Dermis microvascular lymphatic vessel endothelial cell (primary cell): ENCODE measurements around the gene PARVB. TPM values are rescaled to one million over a fixed set of nuclear protein-coding genes. Genes with fewer than 3 reads are reported as not detected.

Experiments
- DNase-seq, 2 donors: peaks; one replicate each; pipeline versions ENCODE4 v3.0.0 to v3.0.0-alpha.2; 2010; ENCODE audit warnings: low read depth in 2 of 2
- total RNA-seq: library from RNA; depleted of rRNA; stranded (reverse); fragments of >200 nt; gene quantifications from 2 replicates; pipeline ENCODE4 v1.2.1, GENCODE V29; 2014

PARVB gene
- total RNA-seq, 1 donor from 2014 or later = 39.2 TPM

DNA sequence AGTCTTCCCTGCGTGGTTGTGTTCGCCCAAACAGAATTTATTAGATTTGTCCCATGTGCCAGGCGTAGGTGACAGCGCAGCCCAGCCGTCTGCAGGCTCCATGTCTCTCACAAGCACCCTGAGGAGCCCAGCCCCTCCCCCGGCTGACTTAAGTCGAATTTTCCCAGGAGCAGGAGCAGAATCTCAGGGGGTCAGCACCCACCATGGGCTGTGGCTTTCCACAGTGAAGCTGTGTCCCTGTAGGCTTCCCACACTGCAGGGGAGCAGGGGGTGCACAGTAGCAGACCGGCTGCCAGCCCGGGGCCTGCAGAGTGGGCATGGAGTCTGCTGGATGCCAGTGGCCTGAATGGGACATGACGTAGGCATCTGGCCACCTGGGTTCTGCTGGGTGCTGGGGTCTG, 172.6 kb downstream of the PARVB start:
- DNase-seq = no peak

DNA sequence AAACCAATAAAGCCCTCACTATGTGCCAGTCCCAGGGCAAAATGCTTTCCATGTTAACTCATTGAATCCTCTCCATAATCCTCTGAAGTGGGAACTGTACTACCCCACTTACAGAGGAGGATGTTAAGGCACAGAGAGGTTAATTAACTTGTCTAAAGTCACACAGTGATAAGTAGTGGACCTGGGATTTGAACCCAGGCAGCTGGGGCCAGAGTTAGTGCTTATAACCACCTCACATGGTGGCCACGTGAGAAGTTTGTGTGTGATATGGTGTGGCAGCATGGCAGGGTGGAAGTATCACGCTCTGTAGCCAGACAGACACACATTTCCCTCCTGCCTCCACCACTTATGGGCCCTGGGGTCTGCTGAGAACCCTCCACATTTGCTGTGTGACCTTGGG, 173.2 kb downstream of the PARVB start:
- DNase-seq = no peak

DNA sequence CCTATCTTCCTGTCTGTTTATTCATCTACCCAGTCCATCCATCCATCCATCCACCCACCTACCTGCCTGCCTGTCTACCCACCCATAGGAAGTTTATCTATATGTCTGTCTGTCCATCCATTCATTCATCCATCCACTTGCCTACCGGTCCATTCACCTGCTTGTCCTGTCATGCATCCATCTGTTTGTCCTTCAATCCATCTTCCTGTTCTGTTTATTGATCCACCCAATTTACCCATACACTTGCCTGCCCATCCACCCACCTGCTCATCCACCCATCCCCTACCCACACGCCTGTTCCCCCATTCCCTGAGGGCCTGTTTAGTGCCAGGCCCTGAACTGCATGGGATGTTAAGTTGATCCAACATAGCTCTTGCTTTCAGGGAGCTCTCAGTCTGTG, 175.1 kb downstream of the PARVB start:
- DNase-seq = no peak

DNA sequence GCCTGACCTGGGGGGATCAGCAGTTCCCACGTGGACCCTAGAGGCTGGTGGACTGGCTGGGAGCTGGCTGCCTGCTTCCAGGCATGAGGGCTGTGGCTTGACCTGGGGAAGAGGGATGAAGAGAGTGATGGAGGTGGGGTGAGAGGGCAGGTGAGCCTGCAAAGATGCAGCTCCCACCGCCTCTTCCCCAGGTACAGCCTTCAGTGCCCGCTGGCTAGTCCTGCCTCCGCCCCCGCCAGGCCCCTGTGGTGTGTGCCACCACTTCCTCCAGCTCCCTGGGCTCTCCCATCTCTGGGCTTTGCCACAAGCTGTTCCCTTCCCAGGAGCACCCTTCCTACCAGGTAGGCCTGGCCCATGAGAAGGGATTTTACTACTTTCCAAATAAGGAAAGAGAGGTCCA, 175.8 kb downstream of the PARVB start:
- DNase-seq = no peak

DNA sequence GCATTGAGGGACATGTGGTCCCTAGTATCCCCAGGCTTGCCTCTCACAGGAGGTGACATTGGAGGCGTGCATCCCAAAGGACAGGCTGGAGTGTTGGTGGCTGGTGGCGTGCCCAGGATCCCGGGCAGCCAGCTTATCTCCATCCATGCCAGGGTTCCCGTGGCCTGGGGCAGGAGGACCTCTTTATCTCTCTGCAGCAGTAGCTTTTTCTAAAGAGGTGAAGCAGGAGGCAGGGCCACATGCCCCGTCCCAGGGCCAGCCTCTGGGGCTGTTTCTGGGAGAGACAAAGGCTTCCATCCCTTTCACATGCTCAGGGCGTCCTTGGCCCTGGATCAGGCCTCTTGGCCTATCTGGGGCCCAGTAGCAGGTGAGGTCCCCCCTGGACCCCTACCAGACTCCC, 176.3 kb downstream of the PARVB start:
- DNase-seq = no peak

DNA sequence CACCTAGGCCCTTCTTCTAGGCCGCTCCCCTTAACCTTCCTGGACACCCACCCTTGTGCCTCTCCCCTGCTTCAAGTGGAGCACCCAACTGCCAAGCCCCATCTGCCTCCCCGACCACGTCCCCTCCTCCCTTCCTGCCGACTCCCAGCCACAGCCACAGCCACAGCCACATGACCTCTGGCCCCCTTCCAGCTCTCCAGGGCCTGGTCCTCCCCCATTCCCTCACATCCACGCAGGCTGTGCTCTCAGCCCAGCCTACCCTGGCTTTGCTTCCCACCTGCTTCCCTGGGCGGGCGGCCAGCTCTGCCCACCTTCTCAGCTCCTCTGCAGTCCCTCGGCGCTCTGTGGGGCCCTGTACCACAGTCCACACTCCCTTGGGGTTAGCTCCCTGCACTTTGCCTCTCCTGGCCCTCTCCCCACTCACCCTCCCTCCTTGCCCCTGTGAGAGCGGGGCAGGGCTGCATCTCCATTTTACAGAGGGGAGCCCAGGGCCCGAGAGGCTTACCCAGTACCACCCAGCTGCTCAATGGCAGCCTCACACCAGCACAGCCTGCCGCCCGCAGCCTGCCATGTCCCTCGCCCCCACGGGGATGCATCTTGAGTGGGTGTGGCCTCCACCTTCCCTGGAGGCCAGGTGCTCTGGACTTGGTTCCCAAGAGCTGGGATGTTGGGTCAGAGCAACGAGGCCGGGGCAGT, 176.9 kb downstream of the PARVB start:
- DNase-seq = no peak

DNA sequence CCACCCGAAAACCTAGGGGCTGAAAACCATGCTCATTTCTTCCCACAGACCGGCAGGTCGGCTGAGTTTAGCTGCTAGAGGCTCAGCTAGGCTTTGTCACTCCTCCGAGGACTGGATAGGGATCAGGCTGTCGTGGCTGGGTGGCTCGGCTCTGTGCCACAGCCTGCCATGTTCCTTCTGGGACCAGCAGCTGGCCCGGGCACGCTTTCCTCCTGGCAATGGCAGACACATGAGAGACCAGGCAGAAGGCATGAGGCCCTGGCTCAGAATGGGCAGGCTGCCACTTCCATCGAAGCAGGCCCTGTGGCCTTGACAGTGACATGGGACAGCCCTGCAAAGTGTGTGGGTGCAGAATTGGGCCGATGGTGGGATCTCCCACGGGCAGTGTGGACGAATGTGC, 177.6 kb downstream of the PARVB start:
- no peak for DNase-seq

DNA sequence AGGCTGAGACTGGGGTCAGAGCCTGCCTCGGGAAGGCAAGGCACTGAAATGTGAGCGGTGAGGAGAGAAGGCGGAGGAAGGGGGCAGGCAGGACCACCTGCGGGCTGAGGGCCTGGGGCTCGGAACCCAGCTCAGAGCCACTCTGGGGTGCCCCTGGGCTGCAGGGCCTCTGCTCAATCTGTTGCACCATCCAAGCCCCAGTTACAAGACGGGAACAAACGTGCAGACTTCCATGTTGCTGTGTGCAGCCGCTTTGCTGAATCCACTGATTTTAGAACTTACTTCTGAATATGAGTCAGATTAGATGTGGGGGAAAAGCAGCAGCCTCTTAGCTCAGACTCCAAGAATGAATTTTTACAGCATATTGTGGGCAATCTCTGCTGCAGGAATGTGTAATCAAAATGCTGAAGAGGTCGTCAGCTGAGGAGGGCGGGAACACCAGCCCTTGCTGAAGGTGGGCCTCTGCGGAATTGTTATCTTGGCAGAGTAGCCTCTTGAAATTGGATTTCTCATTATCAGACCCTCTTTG, 178.2 kb downstream of the PARVB start:
- DNase-seq = no peak

DNA sequence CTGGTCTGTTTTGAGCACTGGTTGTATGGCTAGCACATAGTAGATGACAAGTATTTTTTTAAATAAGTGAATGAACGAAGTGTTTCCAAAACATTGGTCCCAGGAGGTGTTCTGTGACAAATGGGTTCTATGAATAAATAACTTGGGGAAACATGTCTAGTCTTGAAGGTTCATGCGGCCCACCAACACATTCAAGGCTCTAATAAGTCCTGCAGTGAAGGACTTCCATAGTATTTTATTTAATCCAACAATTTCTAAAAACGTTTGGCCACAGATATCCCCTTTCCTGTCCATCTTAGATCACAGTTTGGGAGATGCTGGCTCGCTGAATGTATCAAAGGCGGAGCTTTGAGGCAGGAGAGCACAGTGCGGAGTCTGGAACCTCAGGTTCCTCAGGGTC, 179.1 kb downstream of the PARVB start:
- no peak for DNase-seq

DNA sequence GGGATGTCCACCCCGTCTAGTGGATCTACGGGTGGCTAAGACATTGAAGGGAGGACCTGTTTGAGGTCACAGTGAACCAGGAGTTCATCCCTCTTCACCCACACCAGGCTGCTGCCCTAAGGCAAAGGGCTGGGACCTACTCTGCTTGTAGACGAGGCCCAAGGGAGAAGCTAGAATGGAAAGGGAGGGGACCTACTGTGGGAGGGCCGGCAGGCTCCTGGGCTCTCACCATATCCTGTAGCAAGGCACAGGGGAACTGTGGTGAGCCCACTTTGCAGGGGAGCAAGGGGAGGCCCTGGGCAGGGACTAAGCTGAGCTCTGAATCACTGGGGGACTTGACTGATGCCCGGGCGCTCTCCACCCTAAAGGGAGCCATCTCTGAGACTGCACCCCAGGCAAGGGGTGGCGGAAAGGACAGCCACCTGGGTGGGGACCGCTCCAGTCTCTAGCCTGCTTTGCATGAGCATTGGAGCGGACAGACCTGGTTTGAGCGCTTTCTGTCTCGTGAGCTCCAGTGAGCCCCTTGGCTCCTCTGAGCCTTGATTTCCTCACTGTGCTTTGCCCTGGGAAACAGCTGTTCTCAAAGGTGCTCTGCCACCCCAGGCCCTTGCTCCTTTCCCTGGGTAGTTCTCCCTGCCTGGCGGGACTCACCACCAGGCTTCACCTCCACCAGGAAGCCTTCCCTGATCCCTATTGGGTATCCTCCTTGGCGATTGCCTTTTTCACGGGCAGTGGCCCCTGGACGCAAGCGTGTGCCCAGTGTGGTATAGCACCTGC, 180.8 kb downstream of the PARVB start:
- DNase-seq = no peak

DNA sequence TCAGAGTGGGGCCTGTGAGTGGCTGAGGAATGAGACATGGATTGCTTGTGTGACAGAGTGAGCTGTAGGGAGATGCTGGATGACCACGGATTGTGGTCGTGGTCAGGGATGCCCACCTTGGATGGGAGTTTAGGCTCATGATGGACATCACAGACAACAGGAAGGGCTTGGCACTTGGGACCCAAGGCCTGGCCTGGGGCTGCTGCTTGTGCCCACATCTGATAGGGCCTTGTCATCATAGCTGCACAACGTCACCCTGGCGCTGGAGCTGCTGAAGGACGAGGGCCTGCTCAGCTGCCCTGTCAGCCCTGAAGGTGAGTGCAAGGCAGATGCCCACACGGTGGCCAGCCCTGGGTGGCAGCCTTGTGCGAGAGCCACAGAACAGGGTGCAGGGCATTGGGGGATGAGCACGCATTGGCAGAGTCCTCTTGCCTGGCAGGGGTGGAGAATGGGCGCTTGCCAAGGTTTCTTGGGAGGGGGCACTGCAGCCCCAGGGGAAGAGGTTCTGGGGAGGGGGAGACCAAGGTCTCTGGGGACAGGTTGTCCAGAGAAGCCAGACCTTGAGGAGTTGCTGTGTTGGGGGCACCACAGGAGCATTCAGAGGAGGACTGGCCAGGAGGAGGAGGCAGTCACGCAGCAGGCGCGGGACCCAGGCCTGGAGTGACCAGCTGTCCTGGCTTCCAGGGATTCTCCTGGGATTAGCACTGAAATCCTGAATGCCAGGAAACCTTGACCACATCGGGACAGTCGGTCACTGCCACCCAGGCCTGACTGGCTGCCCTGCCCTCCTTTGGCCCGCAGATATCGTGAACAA, 181.6 kb downstream of the PARVB start:
- DNase-seq = no peak

DNA sequence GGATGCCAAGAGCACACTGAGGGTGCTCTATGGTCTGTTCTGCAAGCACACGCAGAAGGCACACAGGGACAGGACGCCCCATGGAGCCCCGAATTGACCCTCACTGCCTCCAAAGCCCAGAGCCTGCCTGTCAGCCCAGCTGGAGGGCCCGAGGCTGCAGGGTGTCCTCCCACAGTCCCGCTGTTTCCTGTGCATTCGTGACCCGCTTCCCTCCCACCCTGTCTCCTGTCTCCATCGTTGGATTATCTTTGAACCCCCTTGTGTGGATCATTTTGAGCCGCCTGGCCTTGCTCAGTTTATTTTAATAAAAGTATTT, 182.2 kb downstream of the PARVB start:
- DNase-seq = no peak

DNA sequence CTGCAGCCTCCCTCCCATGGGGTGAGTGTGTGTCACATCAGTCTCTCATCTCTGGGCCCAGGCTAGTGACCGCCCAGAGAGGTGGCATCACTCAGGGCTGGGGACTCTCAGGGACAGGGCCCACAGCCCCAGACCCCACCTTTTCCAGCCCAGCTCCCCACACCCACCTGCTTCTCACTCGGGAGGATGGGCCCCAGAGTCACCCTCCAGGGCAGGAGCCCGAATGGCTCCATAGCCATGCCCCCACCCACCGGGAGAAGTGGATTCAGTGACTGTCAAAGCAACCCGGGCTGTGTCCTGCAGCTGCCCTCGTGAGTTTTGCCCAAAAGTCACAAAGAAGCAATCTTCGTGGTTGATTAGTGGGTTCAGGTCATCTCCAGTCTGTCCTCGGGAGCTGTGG, 182.6 kb downstream of the PARVB start:
- no peak for DNase-seq

DNA sequence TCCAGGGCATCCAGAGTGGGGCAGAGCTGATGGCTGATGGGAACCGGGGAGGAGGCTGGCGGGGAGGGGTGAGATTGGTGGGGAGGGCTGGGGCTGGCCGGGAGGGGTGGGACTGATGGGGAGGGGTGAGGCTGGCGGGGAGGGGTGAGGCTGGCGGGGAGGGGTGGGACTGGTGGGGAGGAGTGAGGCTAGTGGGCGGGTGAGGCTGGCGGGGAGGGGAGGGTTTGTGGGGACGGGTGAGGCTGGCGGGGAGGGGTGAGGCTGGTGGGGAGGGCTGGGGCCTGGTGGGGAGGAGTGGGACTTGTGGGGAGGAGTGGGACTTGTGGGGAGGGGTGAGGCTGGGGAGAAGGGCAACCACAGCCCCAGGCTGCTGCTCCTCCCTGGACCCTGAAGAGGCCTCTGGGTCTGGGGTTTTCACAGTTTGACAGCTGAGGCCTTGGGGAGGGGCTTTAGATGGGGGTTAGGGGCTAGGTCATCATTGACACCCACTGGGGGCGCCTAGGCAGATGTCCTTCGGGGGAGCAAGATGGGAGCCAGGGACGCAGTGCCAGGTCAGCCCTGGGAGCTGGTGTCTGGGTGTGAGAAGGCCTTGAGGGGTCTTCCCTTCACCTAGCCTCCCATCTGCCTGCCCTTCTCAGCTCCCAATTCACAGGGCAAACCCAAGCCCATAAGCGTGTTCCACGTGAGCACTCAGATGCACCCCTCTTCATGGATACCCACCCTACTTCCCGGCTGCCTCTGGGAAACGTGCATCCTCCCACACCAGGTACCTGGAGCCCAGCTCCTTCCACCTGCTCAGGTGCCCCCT, 183.3 kb downstream of the PARVB start:
- no peak for DNase-seq

DNA sequence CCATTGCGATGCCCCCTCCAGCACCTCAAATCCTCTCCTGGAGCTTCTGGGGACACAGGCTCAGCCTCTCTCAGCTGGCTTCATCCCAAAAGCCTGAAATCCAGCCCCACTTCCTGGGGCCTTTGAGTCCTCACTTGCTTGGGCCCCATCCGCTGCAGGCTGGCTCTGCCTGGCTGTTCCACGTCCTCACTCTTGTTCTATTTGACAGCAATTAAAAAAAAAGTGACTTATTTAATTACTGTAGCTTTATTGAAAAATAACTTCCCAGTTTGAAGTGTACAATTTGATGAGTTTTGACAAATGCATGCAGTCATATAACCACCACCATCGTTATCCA, 183.8 kb downstream of the PARVB start:
- DNase-seq = no peak

DNA sequence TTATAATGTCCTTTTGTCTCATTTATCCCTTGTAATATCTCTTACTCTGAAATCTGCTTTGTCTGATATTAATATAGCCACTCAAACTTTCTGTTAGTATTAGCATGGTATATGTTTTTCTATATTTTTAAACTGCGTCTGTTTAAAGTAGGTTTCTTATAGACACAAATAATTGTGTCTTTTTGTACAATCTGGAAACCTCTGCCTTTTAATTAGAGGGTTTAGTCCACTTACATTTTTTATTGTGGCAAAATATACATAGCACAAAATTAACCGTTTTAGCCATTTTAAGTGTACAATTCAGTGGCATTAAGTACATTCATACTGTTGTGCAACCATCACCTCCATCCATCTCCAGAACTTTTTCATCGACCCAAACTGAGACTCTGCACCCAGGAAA, 185.2 kb downstream of the PARVB start:
- DNase-seq = no peak

DNA sequence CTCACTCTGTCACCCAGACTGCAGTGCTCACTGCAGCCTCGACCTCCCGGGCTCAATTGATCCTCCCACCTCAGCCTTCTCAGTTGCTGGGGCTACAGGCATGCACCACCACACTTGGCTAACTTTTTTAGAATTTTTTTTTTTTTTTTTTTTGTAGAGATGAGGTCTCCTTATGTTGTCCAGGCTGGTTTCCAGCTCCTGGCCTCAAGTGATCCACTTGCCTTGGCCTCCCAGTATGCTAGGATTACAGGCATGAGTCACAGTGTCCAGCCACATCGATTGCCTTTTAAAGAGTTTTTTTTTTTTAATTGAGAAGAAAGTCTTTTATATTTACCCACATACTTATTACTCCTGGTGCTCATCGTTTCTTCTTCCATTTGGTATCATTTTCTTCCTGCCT, 186.6 kb downstream of the PARVB start:
- DNase-seq = no peak

DNA sequence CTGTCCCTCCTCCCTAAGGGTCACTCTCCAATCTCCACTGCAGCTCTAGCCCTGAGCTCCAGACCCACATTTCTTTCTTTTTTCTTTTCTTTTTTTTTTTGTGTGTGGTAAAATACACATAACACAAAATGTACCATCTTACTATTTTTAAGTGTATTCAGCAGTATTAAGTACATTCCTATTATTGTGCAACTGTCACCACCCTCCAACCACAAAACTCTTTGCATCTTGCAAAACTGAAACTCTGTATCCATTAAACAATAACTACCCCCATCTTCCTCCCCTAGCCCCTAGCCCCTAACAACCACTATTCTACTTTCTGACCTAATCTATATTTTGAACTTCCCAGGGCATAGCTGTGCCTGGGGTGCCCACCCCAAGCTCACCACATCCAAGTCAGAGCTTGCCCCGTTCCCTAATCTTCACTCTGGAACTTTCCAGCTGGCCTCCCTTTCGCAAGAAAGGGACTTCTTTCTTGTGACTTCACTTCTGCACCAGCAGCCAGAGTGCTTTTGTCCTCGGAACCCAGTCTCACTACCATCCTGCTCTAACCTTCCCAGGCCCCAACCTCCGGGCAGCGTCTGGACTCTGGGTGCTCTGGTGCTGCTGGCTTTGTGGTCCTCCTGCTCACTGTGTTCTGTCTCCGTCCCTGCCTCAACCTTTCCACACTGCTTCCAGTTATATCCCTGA, 187.3 kb downstream of the PARVB start:
- no peak for DNase-seq

DNA sequence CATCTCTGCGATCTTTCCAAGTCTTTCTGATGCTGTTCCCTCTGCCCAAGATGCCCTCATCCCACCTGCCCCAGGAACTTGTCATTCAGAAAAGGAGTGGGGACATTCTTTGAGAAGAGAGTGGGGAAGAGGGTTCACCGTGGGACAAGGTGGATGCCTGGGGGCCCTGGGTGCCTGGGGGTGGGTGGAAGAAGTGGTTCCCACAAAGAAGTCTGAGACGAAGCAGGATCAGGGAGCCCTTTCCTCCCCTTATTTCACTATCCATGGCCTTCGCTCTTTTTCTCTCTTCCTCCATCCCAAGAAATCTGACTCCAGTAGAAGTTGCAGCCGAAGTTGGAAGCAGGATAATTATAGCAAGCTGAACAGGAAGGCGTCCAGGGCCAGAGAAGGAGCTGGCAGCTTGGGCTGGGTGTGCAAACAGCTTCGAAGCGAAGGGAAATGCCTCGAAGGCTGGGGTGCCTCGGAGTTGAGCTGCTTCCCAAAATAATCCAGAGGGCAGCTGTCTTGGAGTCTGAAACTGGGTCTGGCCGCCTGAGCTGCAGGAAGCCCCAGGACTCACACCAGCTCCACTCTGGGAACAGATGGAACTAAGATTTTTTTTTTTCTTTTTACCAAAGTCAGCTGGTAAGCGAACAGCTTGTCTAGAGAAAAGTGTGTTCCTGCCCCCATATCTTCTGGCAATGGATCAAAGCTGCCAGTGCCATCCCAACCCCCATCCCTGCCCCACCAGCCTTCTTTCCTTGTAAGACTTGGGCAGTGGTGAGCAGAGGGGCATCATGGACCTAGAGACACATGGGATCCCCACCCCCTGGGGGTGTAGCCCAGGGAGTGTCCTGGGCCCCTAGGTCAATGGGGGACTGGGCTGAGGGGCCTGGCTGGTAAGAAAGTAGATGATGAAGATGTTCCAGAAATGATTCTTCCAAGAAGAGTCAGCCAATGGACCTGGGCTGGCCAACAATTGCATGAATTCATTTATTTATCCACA, 188.1 kb downstream of the PARVB start:
- DNase-seq = no peak

DNA sequence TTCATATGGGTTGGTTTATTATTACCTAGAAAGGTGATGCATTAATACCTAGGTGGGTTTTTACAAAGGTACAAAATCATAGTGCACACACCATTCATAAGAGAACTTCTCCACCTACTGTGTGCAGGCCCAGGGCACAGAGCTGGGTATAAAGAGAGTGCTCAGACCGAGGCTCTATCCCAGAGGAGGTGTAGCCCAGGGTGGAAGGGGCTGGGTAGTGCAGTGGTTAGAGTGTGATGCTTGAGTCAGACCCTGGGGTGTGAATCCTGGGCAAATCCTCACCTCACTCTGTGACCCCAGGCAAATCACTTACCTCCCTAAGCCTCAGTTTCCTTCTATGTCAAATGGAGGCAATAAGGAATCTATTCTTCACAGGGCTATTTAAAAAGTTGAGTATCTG, 188.8 kb downstream of the PARVB start:
- no peak for DNase-seq
